ENCODE measurements around the gene CHAD. TPM values are rescaled to one million over a fixed set of nuclear protein-coding genes. Genes with fewer than 3 reads are reported as not detected.

The CHAD gene
- total and polyA plus RNA-seq, 4 donors, result 0.55 to 13.6 (median 5.0) TPM

- no peak overlapping the region for H3K4me3 ChIP-seq (ENCODE audit: low read depth, low read length)
- no peaks in the 10 kb centered on the region for H3K4me1 ChIP-seq (ENCODE audit: control insufficient read depth, insufficient read depth, low read length)
- H3K9me3 ChIP-seq (ENCODE audit: control insufficient read depth, insufficient read depth, low read length), result no peaks in the 10 kb centered on the region
- no peak overlapping the region for H3K27ac ChIP-seq (ENCODE audit: low read depth, low read length)
- no peak for DNase-seq (ENCODE audit: low read depth in 4 of 6, low spot score in 6 of 6)
- no peaks in the 10 kb centered on the region for H3K36me3 ChIP-seq (ENCODE audit: control insufficient read depth, insufficient read depth, low read length)
- 76% methylated on average over 6 of the region's 7 CpGs for WGBS (ENCODE audit: insufficient coverage)
- no peaks in the 10 kb centered on the region for H3K27me3 ChIP-seq (ENCODE audit: control insufficient read depth, insufficient read depth, low read length)
Observed at GRCh38 chr17:50451943-50452629, 16.6 kb downstream of the CHAD start.

DNA sequence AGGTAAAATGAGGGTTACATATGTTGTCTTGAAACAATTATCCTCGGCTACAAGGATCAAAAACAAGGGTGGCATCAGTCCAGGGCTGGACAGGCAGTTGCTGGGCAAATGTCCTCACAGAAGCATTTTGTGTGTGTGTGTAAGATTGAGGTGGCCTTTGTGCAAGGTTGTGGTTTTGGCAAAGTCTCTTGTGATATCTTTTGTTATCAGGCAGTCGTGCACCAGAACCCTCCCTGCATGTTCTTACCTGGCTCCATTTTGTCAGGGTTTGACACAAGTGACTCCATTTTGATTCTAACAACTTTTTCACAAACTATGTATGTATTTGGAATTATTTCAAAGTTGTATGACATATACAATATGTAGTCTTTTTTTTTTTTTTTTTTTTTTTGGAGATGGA, 20.0 kb downstream of the CHAD start:
- H3K9me3 ChIP-seq (ENCODE audit: control insufficient read depth, insufficient read depth, low read length), result no peaks in the 10 kb centered on the region
- H3K27me3 ChIP-seq (ENCODE audit: control insufficient read depth, insufficient read depth, low read length), result no peaks in the 10 kb centered on the region
- 67% methylated on average over 1 of the region's 2 CpGs for WGBS (ENCODE audit: insufficient coverage)
- DNase-seq (ENCODE audit: low read depth in 4 of 6, low spot score in 6 of 6), result no peak
- H3K27ac ChIP-seq (ENCODE audit: low read depth, low read length), result no peak overlapping the region
- H3K4me1 ChIP-seq (ENCODE audit: control insufficient read depth, insufficient read depth, low read length), result no peaks in the 10 kb centered on the region
- no peaks in the 10 kb centered on the region for H3K36me3 ChIP-seq (ENCODE audit: control insufficient read depth, insufficient read depth, low read length)
- no peak overlapping the region for H3K4me3 ChIP-seq (ENCODE audit: low read depth, low read length)

DNA sequence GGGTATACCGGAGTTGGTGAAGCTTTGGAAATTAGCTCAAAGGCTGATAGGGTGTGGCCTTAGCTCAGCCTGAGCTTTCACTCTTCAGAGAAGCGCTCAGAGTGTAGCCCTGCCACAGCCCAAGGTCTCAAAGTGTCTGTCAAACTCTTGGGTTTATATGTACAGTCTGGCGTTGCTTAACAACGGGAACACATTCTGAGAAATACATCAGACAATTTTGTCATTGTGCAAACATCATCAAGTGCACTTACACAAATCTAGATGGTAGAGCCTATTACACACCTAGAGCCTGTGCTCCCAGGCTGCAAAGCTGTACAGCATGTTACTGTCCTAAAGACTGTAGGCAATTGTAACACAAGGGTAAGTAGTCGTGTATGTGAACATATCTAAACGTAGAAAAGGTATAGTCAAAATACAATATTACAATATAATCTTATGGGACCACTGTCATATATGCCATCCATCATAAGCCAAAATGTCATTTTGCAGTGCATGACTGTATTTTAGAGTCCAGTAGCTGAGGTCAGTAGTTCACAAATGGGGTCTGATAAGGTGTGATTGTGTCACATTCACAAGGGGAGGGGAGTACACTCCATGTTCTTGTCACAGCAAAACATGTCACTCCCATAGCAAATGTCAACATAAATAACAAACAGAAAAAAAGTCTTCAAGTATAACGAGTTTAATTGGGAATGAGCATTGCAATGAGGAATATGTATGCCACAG, 20.6 kb downstream of the CHAD start:
- H3K4me3 ChIP-seq (ENCODE audit: low read depth, low read length), result no peak overlapping the region
- no peaks in the 10 kb centered on the region for H3K4me1 ChIP-seq (ENCODE audit: control insufficient read depth, insufficient read depth, low read length)
- no peaks in the 10 kb centered on the region for H3K9me3 ChIP-seq (ENCODE audit: control insufficient read depth, insufficient read depth, low read length)
- no peaks in the 10 kb centered on the region for H3K27me3 ChIP-seq (ENCODE audit: control insufficient read depth, insufficient read depth, low read length)
- H3K27ac ChIP-seq (ENCODE audit: low read depth, low read length), result no peak overlapping the region
- WGBS (ENCODE audit: insufficient coverage), result 93% methylated on average over 4 of the region's 7 CpGs
- H3K36me3 ChIP-seq (ENCODE audit: control insufficient read depth, insufficient read depth, low read length), result no peaks in the 10 kb centered on the region
- DNase-seq (ENCODE audit: low read depth in 4 of 6, low spot score in 6 of 6), result no peak

DNA sequence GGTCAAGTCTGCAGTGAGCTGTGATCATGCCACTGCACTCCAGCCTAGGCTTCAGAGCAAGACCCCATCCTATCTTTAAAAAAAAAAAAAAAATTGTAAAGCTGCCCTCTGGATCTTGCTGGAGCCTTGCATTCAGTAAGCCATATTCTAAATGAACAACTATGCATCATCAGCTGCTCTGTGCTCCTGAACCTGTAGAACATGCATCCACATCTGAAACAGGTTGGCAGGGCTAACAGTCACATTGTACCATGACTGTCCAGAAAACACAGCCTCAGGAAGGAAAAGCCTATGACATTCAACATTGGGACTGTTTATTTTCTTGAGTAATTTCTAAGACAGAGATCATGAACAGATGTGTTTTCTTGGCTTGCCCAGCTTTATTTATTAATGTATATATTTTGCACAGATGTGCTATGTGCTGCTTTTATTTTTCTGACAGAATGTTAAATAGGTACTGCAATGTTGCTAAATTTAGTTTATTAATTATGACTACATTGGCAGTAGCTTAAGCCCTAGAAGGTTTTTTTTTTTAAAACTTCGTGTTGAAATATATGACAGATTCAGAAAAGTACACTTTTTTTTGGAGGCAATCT, 22.9 kb downstream of the CHAD start:
- H3K9me3 ChIP-seq (ENCODE audit: control insufficient read depth, insufficient read depth, low read length), result no peaks in the 10 kb centered on the region
- H3K4me3 ChIP-seq (ENCODE audit: low read depth, low read length), result no peak overlapping the region
- H3K27ac ChIP-seq (ENCODE audit: low read depth, low read length), result no peak overlapping the region
- no peaks in the 10 kb centered on the region for H3K27me3 ChIP-seq (ENCODE audit: control insufficient read depth, insufficient read depth, low read length)
- H3K4me1 ChIP-seq (ENCODE audit: control insufficient read depth, insufficient read depth, low read length), result no peaks in the 10 kb centered on the region
- no peak for DNase-seq (ENCODE audit: low read depth in 4 of 6, low spot score in 6 of 6)
- no peaks in the 10 kb centered on the region for H3K36me3 ChIP-seq (ENCODE audit: control insufficient read depth, insufficient read depth, low read length)
- WGBS (ENCODE audit: insufficient coverage), result 83% methylated on average over 1 of the region's 1 CpG

- no peak overlapping the region for H3K27ac ChIP-seq (ENCODE audit: low read depth, low read length)
- WGBS (ENCODE audit: insufficient coverage), result 90% methylated on average over 5 of the region's 6 CpGs
- H3K4me1 ChIP-seq (ENCODE audit: control insufficient read depth, insufficient read depth, low read length), result no peaks in the 10 kb centered on the region
- no peaks in the 10 kb centered on the region for H3K36me3 ChIP-seq (ENCODE audit: control insufficient read depth, insufficient read depth, low read length)
- H3K27me3 ChIP-seq (ENCODE audit: control insufficient read depth, insufficient read depth, low read length), result no peaks in the 10 kb centered on the region
- no peaks in the 10 kb centered on the region for H3K9me3 ChIP-seq (ENCODE audit: control insufficient read depth, insufficient read depth, low read length)
- DNase-seq (ENCODE audit: low read depth in 4 of 6, low spot score in 6 of 6), result no peak
- no peak overlapping the region for H3K4me3 ChIP-seq (ENCODE audit: low read depth, low read length)
Observed at GRCh38 chr17:50444841-50445715, 23.6 kb downstream of the CHAD start.

DNA sequence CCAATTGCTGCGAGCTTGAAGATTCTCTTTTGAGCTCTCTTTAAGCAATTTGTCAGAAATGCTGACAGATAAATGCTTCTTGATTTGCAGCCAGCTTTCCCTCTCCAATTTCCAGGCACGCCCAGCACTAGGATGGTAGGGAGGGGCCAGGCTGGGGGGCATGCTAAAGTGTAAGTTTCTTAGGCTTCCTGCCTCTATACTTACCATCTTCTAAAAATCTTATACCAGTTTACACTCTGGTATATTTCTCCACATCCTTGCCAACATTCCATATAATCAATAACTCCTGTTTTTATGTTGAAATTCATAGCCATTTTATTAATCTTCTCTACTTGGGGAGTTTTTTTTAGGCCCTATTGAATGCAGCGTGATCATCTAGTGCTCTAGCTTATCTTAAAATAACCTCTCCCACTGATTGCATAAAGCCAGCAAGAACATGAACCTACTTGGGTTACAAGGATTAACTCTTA, 25.1 kb downstream of the CHAD start:
- no peak overlapping the region for H3K27ac ChIP-seq (ENCODE audit: low read depth, low read length)
- no peaks in the 10 kb centered on the region for H3K4me1 ChIP-seq (ENCODE audit: control insufficient read depth, insufficient read depth, low read length)
- WGBS (ENCODE audit: insufficient coverage), result no CpG with 5 or more reads among the region's 3 CpGs
- H3K36me3 ChIP-seq (ENCODE audit: control insufficient read depth, insufficient read depth, low read length), result no peaks in the 10 kb centered on the region
- no peaks in the 10 kb centered on the region for H3K27me3 ChIP-seq (ENCODE audit: control insufficient read depth, insufficient read depth, low read length)
- H3K4me3 ChIP-seq (ENCODE audit: low read depth, low read length), result no peak overlapping the region
- DNase-seq (ENCODE audit: low read depth in 4 of 6, low spot score in 6 of 6), result no peak
- H3K9me3 ChIP-seq (ENCODE audit: control insufficient read depth, insufficient read depth, low read length), result no peaks in the 10 kb centered on the region

- no peaks in the 10 kb centered on the region for H3K4me1 ChIP-seq (ENCODE audit: control insufficient read depth, insufficient read depth, low read length)
- H3K27ac ChIP-seq (ENCODE audit: low read depth, low read length), result no peak overlapping the region
- WGBS (ENCODE audit: insufficient coverage), result 85% methylated on average over 7 of the region's 10 CpGs
Observed at GRCh38 chr17:50440838-50441829, 27.5 kb downstream of the CHAD start.

GRCh38 chr17:50440172-50440837, 28.4 kb downstream of the CHAD start:
- 78% methylated on average over 3 of the region's 4 CpGs for WGBS (ENCODE audit: insufficient coverage)
- Histone ChIP-seq H3K9me3 (ENCODE audit: control insufficient read depth, insufficient read depth, low read length) (no peaks in the 10 kb centered on the region), H3K27me3 (ENCODE audit: control insufficient read depth, insufficient read depth, low read length) (no peaks in the 10 kb centered on the region), H3K27ac (ENCODE audit: low read depth, low read length) (no peak overlapping the region), H3K4me1 (ENCODE audit: control insufficient read depth, insufficient read depth, low read length) (no peaks in the 10 kb centered on the region), H3K36me3 (ENCODE audit: control insufficient read depth, insufficient read depth, low read length) (no peaks in the 10 kb centered on the region), H3K4me3 (ENCODE audit: low read depth, low read length) (no peak overlapping the region)
- no peak for DNase-seq (ENCODE audit: low read depth in 4 of 6, low spot score in 6 of 6)

More at GRCh38 chr17:50440838-50441829, 27.5 kb downstream of the CHAD start:
- Histone ChIP-seq H3K4me3 (ENCODE audit: low read depth, low read length) (no peak overlapping the region), H3K36me3 (ENCODE audit: control insufficient read depth, insufficient read depth, low read length) (no peaks in the 10 kb centered on the region), H3K9me3 (ENCODE audit: control insufficient read depth, insufficient read depth, low read length) (no peaks in the 10 kb centered on the region), H3K27me3 (ENCODE audit: control insufficient read depth, insufficient read depth, low read length) (no peaks in the 10 kb centered on the region)
- no peak for DNase-seq (ENCODE audit: low read depth in 4 of 6, low spot score in 6 of 6)
